ENCODE data around the gene MAGI2. TPM values are rescaled to one million over a fixed set of nuclear protein-coding genes. Genes with fewer than 3 reads are reported as not detected.

MAGI2 gene
- total RNA-seq, 1 experiment from 2014 or later, result 0.34 TPM

- intact Hi-C loops (cut with micrococcal nuclease; ENCODE audit: unreplicated experiment), result no loop called here
Measured at GRCh38 chr7:79497728-79498127, 44.3 kb upstream of the MAGI2 start.

GRCh38 chr7:79495544-79496272 lies 42.2 kb upstream of the MAGI2 start:
- Histone ChIP-seq H3K9me3 (ENCODE audit: low read depth, low read length, poor library complexity, severe bottlenecking) (no peaks in the 10 kb centered on the region), H3K27ac (ENCODE audit: low read depth, low read length, poor library complexity, severe bottlenecking) (no peak overlapping the region), H3K4me1 (ENCODE audit: insufficient read depth, low read length, poor library complexity, severe bottlenecking) (no peaks in the 10 kb centered on the region), H3K4me3 (ENCODE audit: low read depth, low read length, poor library complexity, severe bottlenecking) (no peak overlapping the region), H3K36me3 (ENCODE audit: insufficient read depth, low read length, poor library complexity, severe bottlenecking) (no peaks in the 10 kb centered on the region), H3K27me3 (replicated peaks; ENCODE audit: insufficient read depth, low read depth, low read length, poor library complexity) (peaks cover 7% of the 10 kb centered on the region)
- ChIA-PET POLR2A (ENCODE audit: low non-redundant PET) (no interaction called here), CTCF (no interaction called here)
- intact Hi-C loops (cut with micrococcal nuclease; ENCODE audit: unreplicated experiment), result no loop called here
- DNase-seq (ENCODE audit: low spot score), result no peak
- no peak for TF ChIP-seq CTCF (conservative IDR thresholded peaks at IDR 0.05; ENCODE audit: low read depth, low read length)
- TF ChIP-seq EZH2 (IDR thresholded peaks at IDR 0.05; ENCODE audit: borderline replicate concordance, low read depth, low read length, poor library complexity, severe bottlenecking), result no peak
- no TSS peak for BruUV-seq (replicated peaks)

More at GRCh38 chr7:79497728-79498127, 44.3 kb upstream of the MAGI2 start:
- H3K4me3 ChIP-seq (ENCODE audit: low read depth, low read length, poor library complexity, severe bottlenecking), result no peak overlapping the region
- H3K4me1 ChIP-seq (ENCODE audit: insufficient read depth, low read length, poor library complexity, severe bottlenecking), result no peaks in the 10 kb centered on the region
- peaks cover 3% of the 10 kb centered on the region for H3K27me3 ChIP-seq (replicated peaks; ENCODE audit: insufficient read depth, low read depth, low read length, poor library complexity)
- no peaks in the 10 kb centered on the region for H3K36me3 ChIP-seq (ENCODE audit: insufficient read depth, low read length, poor library complexity, severe bottlenecking)
- TF ChIP-seq EZH2 (IDR thresholded peaks at IDR 0.05; ENCODE audit: borderline replicate concordance, low read depth, low read length, poor library complexity, severe bottlenecking), result no peak
- no peak for TF ChIP-seq CTCF (conservative IDR thresholded peaks at IDR 0.05; ENCODE audit: low read depth, low read length)
- no peak overlapping the region for H3K27ac ChIP-seq (ENCODE audit: low read depth, low read length, poor library complexity, severe bottlenecking)
- ChIA-PET POLR2A (ENCODE audit: low non-redundant PET) (no interaction called here), CTCF (no interaction called here)
- BruUV-seq (replicated peaks), result no TSS peak
- no peak for DNase-seq (ENCODE audit: low spot score)
- no peaks in the 10 kb centered on the region for H3K9me3 ChIP-seq (ENCODE audit: low read depth, low read length, poor library complexity, severe bottlenecking)

GRCh38 chr7:79494046-79494445 lies 40.6 kb upstream of the MAGI2 start:
- POLR2A ChIA-PET (ENCODE audit: low non-redundant PET), result no interaction called here
- CTCF ChIA-PET, result no interaction called here
- no peaks in the 10 kb centered on the region for H3K4me1 ChIP-seq (ENCODE audit: insufficient read depth, low read length, poor library complexity, severe bottlenecking)
- intact Hi-C loops (cut with micrococcal nuclease; ENCODE audit: unreplicated experiment), result no loop called here
- TF ChIP-seq CTCF (conservative IDR thresholded peaks at IDR 0.05; ENCODE audit: low read depth, low read length), result no peak
- no peaks in the 10 kb centered on the region for H3K9me3 ChIP-seq (ENCODE audit: low read depth, low read length, poor library complexity, severe bottlenecking)
- no peak overlapping the region for H3K4me3 ChIP-seq (ENCODE audit: low read depth, low read length, poor library complexity, severe bottlenecking)
- H3K27ac ChIP-seq (ENCODE audit: low read depth, low read length, poor library complexity, severe bottlenecking), result no peak overlapping the region
- BruUV-seq (replicated peaks), result no TSS peak
- no peak for DNase-seq (ENCODE audit: low spot score)
- H3K36me3 ChIP-seq (ENCODE audit: insufficient read depth, low read length, poor library complexity, severe bottlenecking), result no peaks in the 10 kb centered on the region
- peaks cover 9% of the 10 kb centered on the region for H3K27me3 ChIP-seq (replicated peaks; ENCODE audit: insufficient read depth, low read depth, low read length, poor library complexity)

All from A673 (cell line).